NCI-H510A (cell line): ENCODE results near the gene FHAD1.

ENCODE experiments used
- DNase-seq: peaks from one replicate; lab custom pipeline; 2025; lab: John Stamatoyannopoulos, UW

Gene FHAD1

DNA sequence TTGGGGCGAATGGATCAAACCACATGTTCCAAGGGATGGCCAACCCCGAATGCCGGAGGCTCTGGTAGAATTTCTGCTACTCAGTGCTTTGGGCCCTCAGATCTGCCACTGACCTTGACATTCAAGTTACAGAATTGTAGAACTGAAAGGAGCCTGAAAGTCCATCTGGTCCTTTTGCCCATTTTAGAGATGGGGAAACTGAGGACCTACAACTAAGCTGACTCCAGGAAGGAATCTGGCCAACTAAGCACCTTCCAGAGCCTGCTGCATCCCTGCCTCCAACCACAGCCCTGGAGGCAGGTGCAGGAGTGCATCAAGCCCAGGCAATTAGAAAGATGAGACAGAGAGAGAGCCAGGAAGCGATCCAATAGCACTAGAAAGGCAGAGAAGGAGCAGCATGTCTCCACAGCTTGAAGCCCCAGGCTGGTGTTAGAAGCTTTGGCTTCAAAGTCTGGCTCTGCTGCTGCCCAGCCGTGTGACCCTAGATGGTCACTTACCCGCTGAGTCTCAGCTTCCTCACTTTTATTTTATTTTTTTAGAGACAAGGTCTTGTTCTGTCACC is 189.9 kb downstream of the FHAD1 start:
- peak; percentile 45 for DNase-seq

DNA sequence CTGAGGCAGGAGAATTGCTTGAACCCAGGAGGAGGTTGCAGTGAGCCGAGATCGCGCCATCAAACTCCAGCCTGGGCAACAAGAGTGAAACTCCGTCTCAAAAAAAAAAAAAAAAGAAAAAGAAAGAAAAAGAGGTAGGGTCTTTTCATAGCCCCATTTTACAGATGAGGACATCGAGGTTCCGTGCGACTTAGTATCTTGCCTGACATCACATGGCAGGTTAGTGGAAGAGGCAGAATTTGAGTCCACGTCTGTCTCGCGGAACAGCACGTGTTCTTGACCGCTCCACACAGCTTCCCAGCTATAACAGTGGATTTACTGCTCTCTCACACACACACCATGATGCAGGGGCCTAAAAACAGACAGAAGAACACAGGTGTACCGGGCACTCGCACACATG is 192.3 kb downstream of the FHAD1 start:
- DNase-seq, result no peak

DNA sequence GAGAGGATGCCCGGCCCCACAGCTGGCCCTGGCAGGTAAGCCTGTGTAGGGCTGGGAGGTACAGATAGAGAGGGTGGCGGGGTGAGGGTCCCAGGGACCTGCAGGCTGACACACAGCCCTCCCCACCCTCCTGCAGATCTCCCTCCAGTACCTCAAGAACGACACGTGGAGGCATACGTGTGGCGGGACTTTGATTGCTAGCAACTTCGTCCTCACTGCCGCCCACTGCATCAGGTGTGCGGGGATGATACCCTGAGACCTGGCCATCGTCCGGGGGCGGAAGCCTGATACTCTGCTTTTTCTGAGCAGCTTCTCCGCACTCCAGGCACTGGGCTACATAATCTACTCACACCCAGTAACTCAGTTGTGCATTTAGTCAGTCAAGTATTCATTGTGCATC is 193.3 kb downstream of the FHAD1 start:
- DNase-seq, result no peak

DNA sequence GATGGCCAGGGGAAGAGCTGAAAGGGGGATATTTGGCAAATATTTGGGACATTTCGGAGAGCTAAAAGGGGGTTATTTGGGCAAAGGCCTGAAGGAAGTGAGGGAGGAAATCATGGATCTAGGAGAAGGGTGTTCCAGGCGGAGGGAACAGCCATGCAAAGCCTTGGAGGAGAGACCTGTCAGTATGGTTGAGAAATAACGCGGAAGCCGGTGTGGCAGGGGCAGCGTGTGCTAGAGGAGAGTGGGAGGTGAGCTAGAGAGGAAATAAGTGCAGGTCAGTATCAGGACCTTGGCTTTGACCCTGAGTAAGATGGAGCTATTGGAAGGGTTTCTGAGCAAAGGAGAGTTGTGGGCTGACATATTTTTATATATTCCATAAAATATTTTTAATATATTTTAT is 194.2 kb downstream of the FHAD1 start:
- DNase-seq, result no peak

GRCh38 chr1:15442119-15442518 is 195.1 kb downstream of the FHAD1 start:
- DNase-seq, result no peak

- DNase-seq, result no peak
Observed at GRCh38 chr1:15442759-15443158, 195.7 kb downstream of the FHAD1 start.

DNA sequence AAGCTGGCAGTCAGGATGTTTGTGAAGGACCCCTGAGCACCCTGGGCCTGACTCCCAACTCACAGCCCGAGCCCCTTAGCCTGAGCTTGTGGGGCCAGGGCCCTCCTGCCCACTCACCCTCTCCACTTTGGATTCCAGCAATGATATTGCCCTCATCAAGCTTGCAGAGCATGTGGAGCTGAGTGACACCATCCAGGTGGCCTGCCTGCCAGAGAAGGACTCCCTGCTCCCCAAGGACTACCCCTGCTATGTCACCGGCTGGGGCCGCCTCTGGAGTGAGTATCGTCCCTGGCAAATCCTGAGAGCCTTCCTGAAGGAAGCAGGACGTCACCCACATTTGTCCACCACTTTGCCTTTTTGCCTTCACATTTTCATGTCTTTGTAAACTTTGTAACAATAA is 196.3 kb downstream of the FHAD1 start:
- no peak for DNase-seq

DNA sequence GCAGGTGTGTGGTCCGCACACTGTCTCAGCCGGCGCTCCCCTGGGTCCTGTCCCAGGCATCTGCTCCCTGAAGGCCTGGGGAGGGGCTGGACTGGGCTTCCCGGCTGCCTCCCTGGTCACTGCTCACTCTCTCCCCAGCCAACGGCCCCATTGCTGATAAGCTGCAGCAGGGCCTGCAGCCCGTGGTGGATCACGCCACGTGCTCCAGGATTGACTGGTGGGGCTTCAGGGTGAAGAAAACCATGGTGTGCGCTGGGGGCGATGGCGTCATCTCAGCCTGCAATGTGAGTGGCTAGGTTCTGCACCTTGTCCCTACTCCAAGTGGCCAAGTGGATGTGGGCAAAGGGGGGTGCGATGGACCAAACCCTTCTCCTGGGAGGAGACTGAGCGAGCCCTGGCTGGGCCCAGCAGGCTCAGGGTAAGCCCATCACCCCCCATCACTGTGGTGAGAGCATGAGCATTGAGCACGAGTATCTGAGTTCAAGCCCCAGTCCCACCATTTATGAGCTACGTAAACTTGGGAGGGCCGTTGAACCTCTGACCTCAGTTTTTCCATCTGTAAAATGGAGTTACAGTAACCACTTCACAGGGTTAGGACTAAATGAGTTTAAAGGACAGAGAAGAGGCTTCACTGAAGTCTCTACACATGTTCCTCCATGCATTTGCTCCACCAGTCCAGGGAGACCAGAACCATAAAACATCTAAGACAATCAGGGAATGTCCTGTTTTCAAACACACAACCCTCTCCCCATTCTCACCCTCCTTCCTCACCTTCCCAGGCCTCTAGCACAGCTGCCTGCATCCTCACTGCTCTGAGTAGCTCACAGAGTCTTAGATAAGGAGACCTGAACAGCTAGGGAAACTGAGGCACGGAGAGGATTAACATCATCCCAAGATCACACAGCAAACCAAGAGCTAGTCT is 197.7 kb downstream of the FHAD1 start:
- no peak for DNase-seq

GRCh38 chr1:15445390-15446122 is 198.5 kb downstream of the FHAD1 start:
- no peak for DNase-seq

GRCh38 chr1:15446212-15446611 is 199.2 kb downstream of the FHAD1 start:
- no peak for DNase-seq
